Stimulated activated memory B cell treated with anti-CD40 and anti-IgM and Interleukin-4, amounts not matched to agents 10 μg/mL and 1 μg/mL and 100 μg/mL, for 72 hours (primary cell): ENCODE data around the gene NUDT3.
"Not testable (repeated sequence)": the region's sequence is repeated elsewhere in the genome, so short reads cannot be mapped to it uniquely, and the experiment has no call there.

Experiments
- ATAC-seq: fragments of 150-1000 bp; cut with Tn5 transposase; 2 replicates; pipeline ENCODE4 v1.10.0; 2021
- H3K27ac Mint-ChIP-seq: one replicate; pipeline ENCODE4 v1.8.0; 2022; ENCODE audit warnings: mild to moderate bottlenecking, mixed read lengths
- H3K27me3 Mint-ChIP-seq: one replicate; pipeline ENCODE4 v1.8.0; 2022; ENCODE audit warnings: mixed read lengths
- H3K36me3 Mint-ChIP-seq: one replicate; pipeline ENCODE4 v1.8.0; 2022; ENCODE audit warnings: mixed read lengths
- H3K4me1 Mint-ChIP-seq: one replicate; pipeline ENCODE4 v1.8.0; 2022; ENCODE audit warnings: mixed read lengths
- H3K4me3 Mint-ChIP-seq: one replicate; pipeline ENCODE4 v1.8.0; 2022; ENCODE audit warnings: mild to moderate bottlenecking, moderate library complexity, mixed read lengths
- H3K9me3 Mint-ChIP-seq: one replicate; pipeline ENCODE4 v1.8.0; 2022; ENCODE audit warnings: mixed read lengths

The NUDT3 gene

GRCh38 chr6:34332251-34333198 is 59.9 kb downstream of the NUDT3 start:
- H3K27me3 Mint-ChIP-seq, result no peaks in the 10 kb centered on the region
- H3K4me3 Mint-ChIP-seq, result peak overlapping the region; percentile 40
- no peaks in the 10 kb centered on the region for H3K9me3 Mint-ChIP-seq
- peaks cover 40% of the 10 kb centered on the region for H3K4me1 Mint-ChIP-seq
- peak; percentile 71 for ATAC-seq
- H3K27ac Mint-ChIP-seq, result peak overlapping the region; percentile 82
- peaks cover 15% of the 10 kb centered on the region for H3K36me3 Mint-ChIP-seq

DNA sequence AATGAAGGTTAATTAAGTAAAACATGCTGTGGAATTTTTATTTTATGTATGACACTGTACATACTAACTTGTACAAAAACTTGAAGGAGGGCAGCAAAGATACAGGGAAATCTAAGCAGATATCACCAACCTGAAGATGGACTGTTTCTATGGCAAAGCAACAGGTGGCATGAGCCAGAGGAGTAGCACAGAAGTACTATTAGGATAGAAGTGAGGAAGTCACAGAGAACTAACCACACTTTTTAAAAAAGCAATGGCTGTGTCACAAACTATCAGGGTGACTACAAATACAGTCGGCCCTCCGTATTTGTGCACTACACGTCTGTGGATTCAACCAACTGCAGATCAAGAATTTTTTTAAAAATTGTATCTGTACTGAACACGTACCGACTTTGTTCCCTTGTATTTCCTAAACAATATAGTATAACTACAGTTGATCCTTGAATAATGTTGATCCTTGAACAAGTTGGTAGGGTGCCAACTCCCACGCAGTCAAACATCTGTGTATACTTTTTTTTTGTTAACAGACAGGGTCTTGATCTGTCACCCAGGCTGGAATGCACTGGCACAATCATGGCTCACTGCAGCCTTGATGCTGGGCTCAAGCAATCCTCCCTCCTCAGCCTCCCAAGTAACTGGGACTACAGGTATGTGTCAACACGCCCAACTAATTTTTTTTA is 61.0 kb downstream of the NUDT3 start:
- no peaks in the 10 kb centered on the region for H3K9me3 Mint-ChIP-seq
- H3K36me3 Mint-ChIP-seq, result peaks cover 22% of the 10 kb centered on the region
- peak overlapping the region; percentile 82 for H3K27ac Mint-ChIP-seq
- no peak for ATAC-seq
- H3K4me3 Mint-ChIP-seq, result no peak overlapping the region
- H3K4me1 Mint-ChIP-seq, result peaks cover 37% of the 10 kb centered on the region
- H3K27me3 Mint-ChIP-seq, result no peaks in the 10 kb centered on the region

- H3K4me1 Mint-ChIP-seq, result peaks cover 34% of the 10 kb centered on the region
Measured at GRCh38 chr6:34329814-34330213, 62.7 kb downstream of the NUDT3 start.

GRCh38 chr6:34328969-34329368 is 63.5 kb downstream of the NUDT3 start:
- Mint-ChIP-seq H3K27me3 (no peaks in the 10 kb centered on the region), H3K9me3 (no peaks in the 10 kb centered on the region), H3K27ac (no peak overlapping the region), H3K4me1 (peaks cover 26% of the 10 kb centered on the region), H3K36me3 (peaks cover 13% of the 10 kb centered on the region), H3K4me3 (no peak overlapping the region)
- ATAC-seq, result no peak

More at GRCh38 chr6:34329814-34330213, 62.7 kb downstream of the NUDT3 start:
- not testable (repeated sequence) for H3K27me3 Mint-ChIP-seq, H3K9me3 Mint-ChIP-seq, ATAC-seq, H3K4me3 Mint-ChIP-seq, H3K27ac Mint-ChIP-seq
- H3K36me3 Mint-ChIP-seq, result peaks cover 20% of the 10 kb centered on the region

DNA sequence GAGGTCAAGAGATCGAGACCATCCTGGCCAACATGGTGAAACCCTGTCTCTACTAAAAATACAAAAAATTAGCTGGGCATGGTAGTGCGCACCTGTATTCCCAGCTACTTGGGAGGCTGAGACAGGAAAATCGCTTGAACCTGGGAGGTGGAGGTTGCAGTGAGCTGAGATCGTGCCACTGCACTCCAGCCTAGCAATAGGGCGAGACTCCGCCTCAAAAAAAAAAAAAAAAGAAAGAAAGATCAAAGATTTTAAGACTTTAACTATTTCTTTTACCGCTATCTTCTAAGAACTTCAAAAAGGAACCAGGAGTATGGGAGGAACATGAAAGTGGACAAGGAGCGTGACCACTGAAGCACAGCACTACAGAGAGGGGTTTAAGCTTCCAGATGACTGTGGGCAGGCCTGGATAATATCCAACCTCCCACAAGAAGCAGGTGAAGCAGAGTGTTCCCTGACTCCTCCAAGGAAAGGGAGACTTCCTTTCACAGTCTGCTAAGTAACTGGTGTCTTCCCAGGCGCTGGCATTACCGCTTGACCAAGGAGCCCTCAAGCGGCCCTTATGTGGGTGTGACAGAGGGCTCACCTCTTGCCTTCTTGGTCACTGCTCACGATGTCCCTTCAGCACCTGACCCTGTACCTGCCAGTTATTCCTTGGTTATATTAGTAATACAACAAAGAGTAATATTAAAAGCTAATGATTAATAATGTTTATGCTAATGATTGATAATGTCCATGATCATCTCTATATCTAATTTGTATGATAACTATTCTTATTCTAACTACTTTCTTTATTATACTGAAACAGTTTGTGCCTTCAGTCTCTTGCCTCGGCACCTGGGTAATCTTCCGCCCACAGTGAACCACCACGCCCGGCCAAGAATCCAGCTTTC is 64.9 kb downstream of the NUDT3 start:
- H3K27ac Mint-ChIP-seq, H3K27me3 Mint-ChIP-seq, ATAC-seq, H3K4me3 Mint-ChIP-seq, H3K9me3 Mint-ChIP-seq: not testable (repeated sequence)
- Mint-ChIP-seq H3K4me1 (peaks cover 12% of the 10 kb centered on the region), H3K36me3 (peaks cover 19% of the 10 kb centered on the region)

DNA sequence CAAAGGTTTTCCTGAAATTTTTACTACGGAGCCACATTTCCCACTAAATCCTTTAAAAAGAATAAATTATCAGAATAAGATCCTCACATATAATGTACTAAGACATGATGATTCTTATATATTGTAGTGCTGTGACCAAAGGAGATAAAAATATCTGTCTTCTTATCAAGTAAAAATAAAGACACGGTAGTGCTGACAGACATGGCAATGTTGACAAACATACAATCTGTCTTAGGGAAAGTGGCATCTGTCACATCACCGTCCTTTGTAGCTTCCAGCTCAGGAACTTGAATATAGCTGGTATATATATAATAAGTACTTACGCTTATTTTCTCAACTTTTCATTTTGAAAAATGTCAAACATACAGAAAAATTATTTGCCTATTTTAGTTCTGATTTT is 66.8 kb downstream of the NUDT3 start:
- no peak overlapping the region for H3K4me3 Mint-ChIP-seq
- no peaks in the 10 kb centered on the region for H3K9me3 Mint-ChIP-seq
- no peaks in the 10 kb centered on the region for H3K27me3 Mint-ChIP-seq
- no peak overlapping the region for H3K27ac Mint-ChIP-seq
- H3K36me3 Mint-ChIP-seq, result peaks cover 28% of the 10 kb centered on the region
- ATAC-seq, result no peak
- peaks cover 4% of the 10 kb centered on the region for H3K4me1 Mint-ChIP-seq

DNA sequence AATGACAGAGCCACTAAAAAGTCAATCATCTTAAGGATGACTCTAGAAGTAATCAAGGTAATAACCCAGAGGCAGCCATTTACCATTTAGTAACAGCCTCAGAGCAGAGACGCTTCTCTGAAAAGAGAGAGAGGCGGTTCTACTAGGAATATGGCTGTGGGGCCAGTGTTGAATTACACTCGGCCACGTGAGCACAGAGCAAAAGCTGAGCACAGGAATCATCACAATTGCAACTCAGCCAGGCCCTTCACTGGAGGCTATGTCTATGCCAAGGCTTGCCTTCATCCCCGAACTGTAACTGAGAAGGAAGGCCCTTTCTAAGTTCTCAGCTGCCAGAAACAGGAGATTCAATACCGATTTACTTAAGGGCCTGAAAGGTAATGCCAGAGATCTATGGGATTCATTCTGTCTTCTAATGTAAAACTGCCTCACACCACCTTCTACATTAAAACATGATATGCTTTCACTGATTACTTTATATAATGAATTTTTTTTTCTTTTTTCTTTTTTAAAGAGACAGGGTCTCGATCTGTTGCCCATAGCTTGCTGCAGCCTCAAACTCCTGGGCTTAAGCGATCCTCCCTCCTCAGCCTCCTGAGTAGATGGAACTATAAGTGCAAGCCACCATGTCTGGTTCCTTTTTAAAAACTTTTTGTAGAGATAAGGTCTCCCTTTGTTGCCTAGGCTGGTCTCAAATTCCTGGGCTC is 67.6 kb downstream of the NUDT3 start:
- no peak for ATAC-seq
- Mint-ChIP-seq H3K27ac (no peak overlapping the region), H3K27me3 (no peaks in the 10 kb centered on the region)

GRCh38 chr6:34324221-34324620 is 68.2 kb downstream of the NUDT3 start:
- H3K36me3 Mint-ChIP-seq, result peaks cover 28% of the 10 kb centered on the region
- H3K27me3 Mint-ChIP-seq, H3K4me3 Mint-ChIP-seq, H3K9me3 Mint-ChIP-seq, ATAC-seq, H3K27ac Mint-ChIP-seq: not testable (repeated sequence)
- H3K4me1 Mint-ChIP-seq, result peaks cover 14% of the 10 kb centered on the region

More for the DNA sequence above, 67.6 kb downstream of the NUDT3 start:
- H3K9me3 Mint-ChIP-seq, result no peaks in the 10 kb centered on the region
- H3K4me3 Mint-ChIP-seq, result no peak overlapping the region
- peaks cover 7% of the 10 kb centered on the region for H3K4me1 Mint-ChIP-seq
- peaks cover 28% of the 10 kb centered on the region for H3K36me3 Mint-ChIP-seq

GRCh38 chr6:34323300-34323699 is 69.2 kb downstream of the NUDT3 start:
- no peak for ATAC-seq
- H3K4me1 Mint-ChIP-seq, result peaks cover 23% of the 10 kb centered on the region
- peak overlapping the region; percentile 66 for H3K27ac Mint-ChIP-seq
- no peaks in the 10 kb centered on the region for H3K27me3 Mint-ChIP-seq
- H3K36me3 Mint-ChIP-seq, result peaks cover 28% of the 10 kb centered on the region
- no peaks in the 10 kb centered on the region for H3K9me3 Mint-ChIP-seq
- H3K4me3 Mint-ChIP-seq, result no peak overlapping the region

DNA sequence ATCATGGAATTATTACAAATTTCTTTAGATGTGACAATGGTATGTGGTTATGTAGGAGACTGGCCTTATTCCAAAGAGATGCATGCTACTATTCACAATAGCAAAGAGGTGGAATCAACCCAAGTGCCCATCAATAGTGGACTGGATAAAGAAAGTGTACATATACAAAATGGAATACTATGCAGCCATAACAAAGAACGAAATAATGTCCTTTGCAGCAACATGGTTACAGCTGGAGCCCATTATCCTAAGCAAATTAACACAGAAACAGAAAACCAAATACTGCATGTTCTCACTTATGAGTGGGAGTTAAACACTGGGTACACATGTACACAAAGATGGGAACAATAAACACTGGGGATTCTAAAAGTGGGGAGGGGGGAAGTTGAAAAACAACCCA is 69.7 kb downstream of the NUDT3 start:
- no peak overlapping the region for H3K4me3 Mint-ChIP-seq
- no peaks in the 10 kb centered on the region for H3K27me3 Mint-ChIP-seq

GRCh38 chr6:34321821-34322220 is 70.6 kb downstream of the NUDT3 start:
- no peak overlapping the region for H3K27ac Mint-ChIP-seq
- no peak for ATAC-seq
- H3K9me3 Mint-ChIP-seq, result no peaks in the 10 kb centered on the region
- H3K27me3 Mint-ChIP-seq, result no peaks in the 10 kb centered on the region
- H3K36me3 Mint-ChIP-seq, result peaks cover 24% of the 10 kb centered on the region
- H3K4me3 Mint-ChIP-seq, result no peak overlapping the region
- peaks cover 34% of the 10 kb centered on the region for H3K4me1 Mint-ChIP-seq

More for the DNA sequence above, 69.7 kb downstream of the NUDT3 start:
- H3K4me1 Mint-ChIP-seq, result peaks cover 27% of the 10 kb centered on the region
- H3K36me3 Mint-ChIP-seq, result peaks cover 28% of the 10 kb centered on the region
- ATAC-seq, result no peak
- H3K9me3 Mint-ChIP-seq, result no peaks in the 10 kb centered on the region
- H3K27ac Mint-ChIP-seq, result no peak overlapping the region

- Mint-ChIP-seq H3K4me1 (peaks cover 54% of the 10 kb centered on the region), H3K27ac (peak overlapping the region; percentile 77)
- ATAC-seq, result no peak
Measured at GRCh38 chr6:34319471-34319885, 73.0 kb downstream of the NUDT3 start.

GRCh38 chr6:34318499-34319470 is 73.7 kb downstream of the NUDT3 start:
- peaks cover 54% of the 10 kb centered on the region for H3K4me1 Mint-ChIP-seq
- H3K27me3 Mint-ChIP-seq, result no peaks in the 10 kb centered on the region
- H3K27ac Mint-ChIP-seq, result peak overlapping the region; percentile 77
- no peak for ATAC-seq
- no peak overlapping the region for H3K4me3 Mint-ChIP-seq
- H3K36me3 Mint-ChIP-seq, result peaks cover 20% of the 10 kb centered on the region
- no peaks in the 10 kb centered on the region for H3K9me3 Mint-ChIP-seq

More at GRCh38 chr6:34319471-34319885, 73.0 kb downstream of the NUDT3 start:
- no peaks in the 10 kb centered on the region for H3K27me3 Mint-ChIP-seq
- no peak overlapping the region for H3K4me3 Mint-ChIP-seq
- H3K9me3 Mint-ChIP-seq, result no peaks in the 10 kb centered on the region
- H3K36me3 Mint-ChIP-seq, result peaks cover 20% of the 10 kb centered on the region
